SK-N-SH (cell line): ENCODE measurements around the gene MBP. TPM values are rescaled to one million over a fixed set of nuclear protein-coding genes. Genes with fewer than 3 reads are reported as not detected.
"Not testable (repeated sequence)": the region's sequence is repeated elsewhere in the genome, so short reads cannot be mapped to it uniquely, and the experiment has no call there.

Experiments used
- CTCF ChIA-PET: fragments of 300-600, 350-600 bp; formaldehyde crosslinking; extraction: SDS; loops from one replicate; lab custom pipeline; 2021; lab: Yijun Ruan, JAX
- POLR2A ChIA-PET: fragments of 350-600 bp; sonication (Branson Sonifier 250); formaldehyde crosslinking; extraction: SDS; loops from one replicate; lab custom pipeline; 2020; ENCODE audit warnings: antibody characterized with exemption, inconsistent platforms; lab: Yijun Ruan, JAX
- DNase-seq: peaks from one replicate; pipeline ENCODE4 v3.0.0; 2012
- H2AFZ ChIP-seq: fragments of 200-600 bp; sonication (generic); 2 replicates; pipeline ENCODE4 v1.8.1; 2016; ENCODE audit warnings: antibody characterized with exemption, mild to moderate bottlenecking, low read depth
- H3F3A ChIP-seq: fragments of 200-600 bp; sonication (generic); replicated peaks from 2 replicates; pipeline ENCODE3; 2016; ENCODE audit warnings: antibody characterized with exemption, mild to moderate bottlenecking; ENCODE audit not compliant: insufficient read depth
- H3K27ac ChIP-seq, 2 experiments: fragments of 200-500 bp in 1 of 2; fragments of 200-600 bp in 1 of 2; sonication (Bioruptor generic) in 1 of 2; sonication (generic), shearing (Covaris generic) in 1 of 2; 2 replicates each; pipeline versions ENCODE4 v1.5.1 to v1.6.1; 2014 to 2016; ENCODE audit warnings: low read depth in 2 of 2, inconsistent platforms in 1 of 2, low read length in 1 of 2, mild to moderate bottlenecking in 1 of 2, mixed read lengths in 1 of 2
- H3K27me3 ChIP-seq: fragments of 200-600 bp; sonication (generic), shearing (Covaris generic); 2 replicates; pipeline ENCODE4 v1.6.1; 2016; ENCODE audit warnings: mixed run types; ENCODE audit not compliant: insufficient read depth
- H3K36me3 ChIP-seq, 2 experiments: fragments of 200-500 bp in 1 of 2; fragments of 200-600 bp in 1 of 2; sonication (Bioruptor generic) in 1 of 2; sonication (generic) in 1 of 2; replicated peaks in 1 of 2; 2 replicates each; pipeline versions ENCODE3 to v1.5.1; 2014 to 2016; ENCODE audit warnings: low read length in 1 of 2, mild to moderate bottlenecking in 1 of 2; ENCODE audit not compliant: insufficient read depth in 2 of 2, control insufficient read depth in 1 of 2
- H3K4me1 ChIP-seq, 2 experiments: fragments of 200-500 bp in 1 of 2; fragments of 200-600 bp in 1 of 2; sonication (Bioruptor generic) in 1 of 2; sonication (generic), shearing (Covaris generic) in 1 of 2; 2 replicates each; pipeline versions ENCODE4 v1.5.1 to v1.6.1; 2014 to 2016; ENCODE audit warnings: low read depth in 1 of 2, low read length in 1 of 2, mixed run types in 1 of 2; ENCODE audit not compliant: insufficient read depth in 2 of 2, control insufficient read depth in 1 of 2
- H3K4me2 ChIP-seq: fragments of 200-600 bp; sonication (generic), shearing (Covaris generic); 2 replicates; pipeline ENCODE4 v1.6.1; 2017; ENCODE audit warnings: mixed run types
- H3K4me3 ChIP-seq, 2 experiments: fragments of 200-500 bp in 1 of 2; fragments of 200-600 bp in 1 of 2; sonication (Bioruptor generic) in 1 of 2; sonication (generic), shearing (Covaris generic) in 1 of 2; 2 replicates each; pipeline versions ENCODE4 v1.5.1 to v1.8.1; 2014 to 2016; ENCODE audit warnings: low read depth in 2 of 2, inconsistent platforms in 1 of 2, low read length in 1 of 2, mild to moderate bottlenecking in 1 of 2, mixed read lengths in 1 of 2, moderate library complexity in 1 of 2
- H3K79me2 ChIP-seq: fragments of 200-600 bp; sonication (generic); 2 replicates; pipeline ENCODE4 v1.8.1; 2017; ENCODE audit warnings: mild to moderate bottlenecking; ENCODE audit not compliant: insufficient read depth
- H3K9ac ChIP-seq: fragments of 200-600 bp; sonication (generic); 2 replicates; pipeline ENCODE4 v1.6.1; 2017; ENCODE audit warnings: mixed run types
- H3K9me2 ChIP-seq: fragments of 200-600 bp; sonication (generic); 2 replicates; pipeline ENCODE4 v1.6.1; 2017; ENCODE audit warnings: mixed run types
- H3K9me3 ChIP-seq: fragments of 200-600 bp; sonication (generic); 2 replicates; pipeline ENCODE4 v1.6.1; 2017; ENCODE audit warnings: mixed run types, mild to moderate bottlenecking, moderate library complexity
- H4K20me1 ChIP-seq: fragments of 200-600 bp; sonication (generic); 2 replicates; pipeline ENCODE4 v1.6.1; 2017; ENCODE audit warnings: mild to moderate bottlenecking, mixed run types; ENCODE audit not compliant: insufficient read depth
- CHD2 ChIP-seq: fragments of 150-350 bp; IDR thresholded peaks from 2 replicates; pipeline ENCODE4 v1.6.1; 2018; ENCODE audit warnings: low read length; ENCODE audit not compliant: partially characterized antibody
- CTCF ChIP-seq: fragments of 200-600 bp; sonication (generic); IDR thresholded peaks from 2 replicates; pipeline ENCODE4 v1.6.1; 2017; ENCODE audit warnings: antibody characterized with exemption, mild to moderate bottlenecking, moderate library complexity
- MEF2A ChIP-seq: IDR thresholded peaks from 2 replicates; pipeline ENCODE4 v1.4.0; 2012; ENCODE audit warnings: low read depth, borderline replicate concordance
- MXI1 ChIP-seq: IDR thresholded peaks from 2 replicates; pipeline ENCODE4 v1.6.1; 2012; ENCODE audit warnings: mild to moderate bottlenecking, low read depth, low read length, improper control_type of control experiment
- NFIC ChIP-seq: IDR thresholded peaks from 2 replicates; pipeline ENCODE4 v1.4.0; 2012; ENCODE audit warnings: borderline replicate concordance
- PBX3 ChIP-seq: IDR thresholded peaks from 2 replicates; pipeline ENCODE4; 2012
- RCOR1 ChIP-seq: fragments of 150-350 bp; IDR thresholded peaks from 2 replicates; pipeline ENCODE4 v1.6.1; 2017; ENCODE audit warnings: antibody characterized with exemption, low read length
- RXRA ChIP-seq: IDR thresholded peaks from 2 replicates; pipeline ENCODE4 v1.4.0; 2012; ENCODE audit warnings: low read depth, mild to moderate bottlenecking, borderline replicate concordance
- USF1 ChIP-seq: IDR thresholded peaks from 2 replicates; pipeline ENCODE4 v1.4.0; 2012; ENCODE audit warnings: low read depth, borderline replicate concordance
- YY1 ChIP-seq: IDR thresholded peaks from 2 replicates; pipeline ENCODE4 v1.4.0; 2012; ENCODE audit warnings: low read depth, mild to moderate bottlenecking
- WGBS: methylation state at CpG from one replicate; pipeline ENCODE4 v1.1.6; 2017; ENCODE audit warnings: low lambda C conversion rate; 5-methylcytosine and 5-hydroxymethylcytosine counted together
- polyA plus RNA-seq, 3 experiments: library from polyadenylated mRNA; depleted of rRNA; stranded (reverse); fragments of >200 nt; gene quantifications; 2 replicates each; pipeline ENCODE4 v1.2.3, GENCODE V29; 2012

MBP gene
- polyA plus RNA-seq, 1 of the 3 experiments (the other 2 are of a cell fraction) = 1.6 TPM

GRCh38 chr18:77019641-77020040 lies 112.9 kb downstream of the MBP start:
- Histone ChIP-seq H3K4me2 (no peak overlapping the region), H3K9me3 (no peaks in the 10 kb centered on the region), H3K36me3 (no peaks in the 10 kb centered on the region), H3K4me3 (no peak overlapping the region), H3K27me3 (no peaks in the 10 kb centered on the region), H3K9ac (no peak overlapping the region), H3K9me2 (no peaks in the 10 kb centered on the region), H3F3A (no peaks in the 10 kb centered on the region), H3K27ac (no peak overlapping the region), H4K20me1 (no peaks in the 10 kb centered on the region), H3K4me1 (no peaks in the 10 kb centered on the region), H3K79me2 (no peaks in the 10 kb centered on the region), H2AFZ (no peak overlapping the region)
- WGBS = 85% methylated on average over 9 of the region's 9 CpGs
- ChIA-PET CTCF (no interaction called here), POLR2A (no interaction called here)
- TF ChIP-seq PBX3 = no peak
- no peak for DNase-seq

- H3K4me2 ChIP-seq, H4K20me1 ChIP-seq, H3K4me3 ChIP-seq, H3K9me3 ChIP-seq, H3K9ac ChIP-seq, H3K36me3 ChIP-seq, H3K79me2 ChIP-seq, H3K9me2 ChIP-seq, POLR2A ChIA-PET, CTCF ChIA-PET, H3K27ac ChIP-seq, H3K4me1 ChIP-seq, H3F3A ChIP-seq, DNase-seq, H3K27me3 ChIP-seq, H2AFZ ChIP-seq: not testable (repeated sequence)
Observed at GRCh38 chr18:77018650-77019049, 113.9 kb downstream of the MBP start.

- WGBS = 76% methylated on average over 6 of the region's 6 CpGs
- DNase-seq = no peak
Observed at GRCh38 chr18:77017355-77017754, 115.2 kb downstream of the MBP start.

More at GRCh38 chr18:77017355-77017754, 115.2 kb downstream of the MBP start:
- no peaks in the 10 kb centered on the region for H3K79me2 ChIP-seq
- H3F3A ChIP-seq = no peaks in the 10 kb centered on the region
- no peak overlapping the region for H3K4me3 ChIP-seq
- no peak overlapping the region for H3K27ac ChIP-seq
- H3K27me3 ChIP-seq = no peaks in the 10 kb centered on the region
- CTCF ChIA-PET = interaction anchor here (3.2 kb wide), 1 partner anchor 17 kb away, joined by 20 read pairs; no protein-coding TSS in a partner anchor
- TF ChIP-seq MXI1 (no peak), CTCF (no peak), NFIC (no peak), CHD2 (no peak), USF1 (no peak), YY1 (no peak), RCOR1 (no peak), PBX3 (no peak), MEF2A (no peak), RXRA (no peak)
- H3K9ac ChIP-seq = no peak overlapping the region
- no peaks in the 10 kb centered on the region for H3K9me3 ChIP-seq
- H3K4me1 ChIP-seq = no peaks in the 10 kb centered on the region
- no peaks in the 10 kb centered on the region for H3K36me3 ChIP-seq
- POLR2A ChIA-PET = no interaction called here
- H3K4me2 ChIP-seq = no peak overlapping the region
- H3K9me2 ChIP-seq = no peaks in the 10 kb centered on the region
- H4K20me1 ChIP-seq = no peaks in the 10 kb centered on the region
- H2AFZ ChIP-seq = no peak overlapping the region
